Uterus (tissue), 2 donors: ENCODE results near the gene EXOC3.

Experiments
- CTCF ChIP-seq, 4 experiments: fragments of 200-600 bp in 2 of 4; fragments of 450-650 bp in 2 of 4; sonication (generic) in 2 of 4; IDR thresholded peaks; one replicate each; pipeline ENCODE4 v1.5.1; 2016 to 2019; ENCODE audit warnings: antibody characterized with exemption in 4 of 4, mild to moderate bottlenecking in 2 of 4, moderate library complexity in 1 of 4
- POLR2A ChIP-seq, 2 donors: fragments of 450-650 bp; IDR thresholded peaks; one replicate each; pipeline ENCODE4 v1.6.1; 2016; ENCODE audit warnings: antibody characterized with exemption in 2 of 2, mild to moderate bottlenecking in 1 of 2, moderate library complexity in 1 of 2

GRCh38 chr5:483434-484140 lies 40.6 kb downstream of the EXOC3 start:
- TF ChIP-seq POLR2A (IDR thresholded peaks at IDR 0.05): no peak
- no peak for TF ChIP-seq CTCF (IDR thresholded peaks at IDR 0.05)
